Epidermal melanocyte (primary cell): ENCODE measurements around the gene LRRC57.

Experiments used
- DNase-seq: peaks from one replicate; pipeline ENCODE4 v3.0.0; 2011; ENCODE audit warnings: low spot score; ENCODE audit not compliant: insufficient read length

The LRRC57 gene

DNA sequence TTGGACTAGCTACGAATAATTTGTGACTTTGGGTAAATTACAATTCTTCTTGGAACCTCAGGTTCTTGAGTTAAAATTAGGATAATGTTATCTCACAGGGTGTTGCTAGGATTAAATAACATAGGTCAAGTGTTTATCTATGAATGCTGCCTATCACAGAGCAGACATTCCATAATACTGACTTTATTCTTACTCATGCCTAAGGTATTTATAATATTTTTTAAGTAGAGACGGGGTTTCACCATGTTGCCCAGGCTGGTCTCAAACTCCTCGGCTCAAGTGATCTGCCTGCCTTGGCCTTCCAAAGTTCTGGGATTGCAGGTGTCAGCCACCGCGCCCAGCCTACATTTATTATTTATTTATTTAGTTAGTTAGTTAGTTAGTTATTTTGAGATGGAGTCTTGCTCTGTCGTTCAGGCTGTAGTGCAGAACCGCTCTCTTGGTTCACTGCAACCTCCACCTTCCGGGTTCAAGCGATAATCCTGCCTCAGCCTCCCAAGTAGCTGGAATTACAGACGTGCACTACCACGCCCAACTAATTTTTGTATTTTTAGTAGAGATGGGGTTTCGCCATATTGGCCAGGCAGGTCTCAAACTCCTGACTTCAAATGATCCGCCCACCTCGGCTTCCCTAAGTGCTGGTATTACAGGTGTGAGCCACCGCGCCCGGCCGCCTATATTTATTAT lies 56.9 kb downstream of the LRRC57 start:
- DNase-seq: no peak

DNA sequence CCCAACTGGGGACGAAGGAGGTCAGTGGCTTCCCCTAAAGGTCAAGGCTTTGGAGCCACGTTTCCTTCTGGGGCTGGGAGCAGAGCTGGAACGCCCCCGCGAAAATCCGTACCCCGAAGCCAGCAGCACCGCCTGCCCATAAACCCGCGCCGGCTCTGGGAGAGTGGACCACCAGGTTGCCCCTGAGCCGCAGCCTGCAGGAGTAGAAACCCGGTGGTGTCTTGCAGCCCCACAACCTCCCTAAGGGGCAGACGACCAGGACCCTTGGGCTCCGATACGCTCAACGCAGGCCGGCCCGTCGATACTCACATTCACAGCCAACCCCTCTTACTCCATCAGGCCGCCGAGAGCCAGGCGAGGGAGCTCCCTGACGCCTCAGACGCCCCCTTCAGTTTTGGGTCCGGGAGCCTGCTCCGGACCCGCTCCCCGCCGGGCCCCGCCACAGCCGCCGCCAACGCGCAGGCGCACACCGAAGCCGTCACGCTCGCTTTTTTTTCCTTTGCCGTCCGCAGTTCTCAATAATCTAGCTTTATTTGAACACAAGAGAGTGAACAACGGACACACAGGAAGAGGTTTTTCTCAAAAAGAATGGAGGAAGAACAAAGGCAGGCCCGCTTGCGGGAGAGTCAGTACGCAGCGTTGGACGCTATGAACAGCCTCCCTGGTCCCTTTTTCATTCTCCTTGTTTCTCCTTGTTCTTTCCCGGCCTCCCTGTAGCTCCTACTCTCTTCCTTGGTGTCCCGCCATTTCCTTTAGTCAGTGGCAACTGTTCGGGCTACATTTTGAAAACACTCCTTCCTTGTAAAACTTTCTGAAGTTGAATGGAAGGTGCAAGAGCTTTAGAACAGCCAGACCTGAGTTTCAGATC lies 57.7 kb downstream of the LRRC57 start, which contains the start of gene ZNF106:
TSS of gene ZNF106 (minus strand) at position 471 of the 868 bp plus-strand sequence. CDS start 18,852 bp downstream, outside the sequence.
- DNase-seq: peak; percentile 73

DNA sequence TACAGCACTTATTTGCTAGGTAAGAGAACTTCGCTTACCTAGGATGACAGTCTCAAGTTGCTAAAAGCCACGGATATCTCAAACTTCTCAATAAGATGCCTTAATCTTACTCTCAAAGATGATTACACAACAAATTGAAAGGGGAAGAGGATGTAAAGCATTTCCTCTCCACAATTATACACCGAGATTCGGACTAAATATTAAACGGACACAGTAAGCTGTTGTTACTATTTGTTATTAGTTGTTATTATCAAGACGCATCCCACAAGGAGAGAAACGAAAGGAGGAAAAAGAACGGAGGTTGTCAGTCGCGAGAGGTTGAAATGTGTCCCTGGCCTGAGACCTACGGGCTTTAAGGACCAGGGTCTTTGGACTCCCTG lies 58.3 kb downstream of the LRRC57 start:
- DNase-seq: no peak
